ENCODE measurements around the gene PKD1L1.
A peak's percentile ranks its signal among the peaks of the same experiment; 100 is the strongest.
"Not testable (repeated sequence)": the region's sequence is repeated elsewhere in the genome, so short reads cannot be mapped to it uniquely, and the experiment has no call there.

The PKD1L1 gene

DNA sequence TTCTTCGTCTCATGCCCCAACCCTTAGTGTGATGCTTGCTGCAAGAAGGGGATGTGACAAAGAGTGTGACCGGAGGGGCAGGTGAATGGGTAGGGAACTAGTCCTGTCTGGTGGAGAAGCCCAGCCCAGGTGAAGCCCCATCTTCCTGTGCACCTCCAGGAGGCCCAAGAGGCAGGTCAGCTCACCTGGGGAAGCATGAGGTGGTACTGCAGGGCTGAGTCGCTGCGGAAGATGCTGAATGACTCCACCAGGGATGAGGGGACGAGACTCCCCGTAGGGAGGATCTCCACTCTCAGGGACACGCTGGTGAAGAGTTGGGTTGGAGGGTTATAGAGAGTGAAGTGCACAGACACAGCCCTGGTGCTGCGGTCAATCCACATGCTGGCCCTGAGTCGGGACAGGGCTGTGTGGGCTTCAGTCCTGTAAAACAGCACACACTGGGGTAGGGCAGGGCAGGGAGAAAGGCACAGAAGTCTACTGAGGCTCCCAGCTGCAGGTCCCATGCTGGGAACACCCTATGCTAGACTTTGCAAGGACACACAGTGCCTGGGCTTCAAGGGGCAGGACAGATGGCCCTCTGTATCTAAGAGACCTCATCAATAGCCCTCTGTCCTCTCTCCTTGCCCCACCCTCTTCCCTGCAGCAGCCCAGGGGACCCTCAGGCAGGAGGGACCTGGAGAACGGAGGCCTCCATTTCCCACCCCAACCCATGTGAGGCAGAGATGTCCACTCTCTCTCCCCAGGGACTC, 136.5 kb downstream of the PKD1L1 start:
- peak in 29 of 42 donors; percentile 8 to 69 (median 39) for DNase-seq
- intact Hi-C loops (cut with DNase I) = loop anchor here (10.0 kb wide), 2 partner anchors 367 to 547 kb away; no protein-coding TSS in a partner anchor

DNA sequence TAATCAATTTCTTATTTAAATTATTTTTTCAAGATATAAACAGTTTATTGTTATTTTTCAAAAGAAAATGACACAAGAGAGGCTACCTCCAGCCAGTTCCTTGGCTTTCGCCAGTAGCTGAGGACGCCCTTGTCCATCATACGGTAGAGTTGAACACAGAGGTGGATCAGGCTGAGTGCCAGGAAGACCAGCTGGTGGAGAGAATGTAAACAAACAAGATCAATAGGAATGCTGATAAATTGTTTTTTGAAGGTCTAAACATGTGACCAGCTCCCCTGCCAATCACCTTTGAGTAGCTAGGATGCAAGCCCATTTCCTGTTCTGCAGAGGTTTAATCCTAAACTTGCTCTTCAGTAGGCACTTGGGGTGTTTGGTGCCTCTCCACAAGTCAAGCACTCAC, 138.9 kb downstream of the PKD1L1 start:
- DNase-seq = peak in 1 of 42 donors; percentile 20
- intact Hi-C loops (cut with DNase I) = no loop called here

DNA sequence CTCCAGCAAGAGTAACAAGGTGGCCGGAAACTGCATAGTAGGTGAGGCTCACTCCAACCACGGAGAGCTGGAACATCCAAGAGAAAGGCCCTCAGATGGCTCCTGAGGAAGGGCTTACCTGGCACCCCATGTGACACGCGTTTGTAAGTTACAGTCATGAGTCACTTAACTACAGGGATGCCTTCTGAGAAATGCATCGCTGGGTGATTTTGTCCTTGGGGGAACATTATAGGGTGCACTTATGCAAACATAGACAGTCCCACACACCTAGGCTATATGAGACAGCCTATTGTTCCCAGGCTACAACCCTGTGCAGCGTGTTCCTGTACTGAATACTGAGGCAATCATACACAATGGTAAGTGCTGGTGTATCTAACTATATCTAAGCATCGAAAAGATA, 139.9 kb downstream of the PKD1L1 start:
- DNase-seq = no peak
- intact Hi-C loops (cut with DNase I) = no loop called here

DNA sequence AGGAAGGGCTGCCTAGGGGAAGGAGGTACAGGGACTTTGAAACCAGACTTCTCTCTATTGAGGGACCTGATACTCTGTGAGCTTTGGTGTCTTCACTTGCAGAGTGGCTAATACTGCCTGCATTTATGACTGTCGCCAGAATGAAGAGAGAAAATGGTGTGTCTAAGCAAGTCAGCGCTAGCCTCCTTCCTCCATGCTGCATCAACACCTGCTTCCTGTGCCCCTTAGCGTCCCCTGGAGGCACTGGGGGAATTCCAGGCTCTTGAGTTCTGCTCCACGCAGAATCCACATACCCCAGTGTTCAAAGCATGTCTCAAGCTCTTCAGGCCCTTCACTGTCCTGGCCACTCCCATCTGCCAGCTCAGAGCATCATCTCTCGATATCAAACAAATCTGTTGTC, 140.5 kb downstream of the PKD1L1 start:
- DNase-seq = no peak
- intact Hi-C loops (cut with DNase I) = no loop called here

DNA sequence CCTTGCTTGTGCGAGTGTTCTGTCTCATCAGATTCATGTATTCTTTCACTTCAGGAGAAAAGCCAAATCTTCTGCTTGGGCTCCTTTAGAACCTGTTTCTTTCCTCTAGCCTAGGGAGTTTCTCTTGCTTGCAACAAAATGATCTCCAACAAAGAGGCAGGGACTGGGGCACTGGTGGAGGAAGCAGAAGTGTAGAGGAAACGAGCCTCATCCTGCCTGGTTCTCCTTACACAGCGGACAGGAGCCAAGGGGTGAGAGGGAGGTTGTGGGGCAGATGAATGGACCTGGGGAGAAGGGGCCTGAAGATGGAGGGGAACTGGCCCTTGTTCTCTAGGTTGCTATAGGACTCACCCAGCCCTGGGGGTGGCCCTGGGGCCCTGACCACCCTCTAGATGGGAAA, 141.1 kb downstream of the PKD1L1 start:
- DNase-seq = peak in 1 of 42 donors; percentile 20
- intact Hi-C loops (cut with DNase I) = no loop called here

DNA sequence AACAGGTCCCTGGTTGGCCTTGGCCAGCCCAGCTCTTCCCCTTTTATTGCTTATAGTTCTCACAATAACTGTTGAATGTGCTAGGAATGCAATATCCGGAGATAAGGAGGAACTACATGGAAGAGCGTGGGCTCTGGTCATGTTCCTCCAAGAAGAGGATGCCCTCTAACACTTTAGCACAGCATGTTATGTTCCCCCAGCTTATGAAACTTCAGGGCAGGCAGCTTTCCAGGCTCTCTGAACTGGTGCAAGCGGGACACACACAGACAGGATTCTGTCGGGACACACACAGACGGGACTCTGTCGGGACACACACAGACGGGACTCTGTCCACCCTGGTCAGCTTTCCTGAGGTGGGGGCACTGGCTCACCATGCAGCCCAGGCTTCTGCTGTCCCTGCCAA, 141.6 kb downstream of the PKD1L1 start:
- intact Hi-C loops (cut with DNase I) = no loop called here
- peak in 16 of 42 donors; percentile 13 to 54 (median 26) for DNase-seq

DNA sequence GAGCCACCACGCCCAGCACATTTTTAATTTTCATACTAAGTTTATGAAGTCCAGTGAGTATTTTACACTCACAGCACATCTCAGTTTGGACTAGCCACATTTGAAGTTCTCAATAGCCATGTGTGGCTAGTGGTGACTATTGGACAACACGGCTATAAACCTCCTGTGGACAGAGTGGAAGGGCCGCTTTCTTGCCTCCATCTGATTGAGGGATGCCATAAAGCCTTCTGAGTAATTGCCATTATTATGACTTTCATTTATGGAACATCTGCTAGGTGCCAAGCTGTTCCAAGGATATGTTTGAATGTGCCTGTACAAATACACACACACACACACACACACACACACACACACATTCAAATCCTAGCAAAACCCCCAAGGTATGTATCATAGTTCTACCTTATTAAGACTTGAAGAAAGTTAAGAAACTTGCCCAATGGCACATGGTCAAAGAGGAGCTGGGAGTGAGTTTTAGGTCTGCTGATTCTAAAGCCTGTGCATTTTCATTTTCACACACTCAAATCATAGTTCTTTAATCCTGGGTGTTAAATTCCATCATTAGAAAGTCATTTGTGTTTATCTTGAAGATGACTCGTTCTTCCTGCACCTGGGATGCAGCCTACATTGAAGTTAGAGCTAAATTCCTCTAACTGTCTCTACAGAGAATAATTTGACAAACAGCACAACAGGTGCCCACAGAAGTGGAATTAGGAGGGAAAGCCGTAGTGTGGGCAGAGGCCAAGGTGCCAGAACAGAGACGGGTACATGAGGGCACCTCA, 143.3 kb downstream of the PKD1L1 start:
- DNase-seq = no peak
- intact Hi-C loops (cut with DNase I) = no loop called here

DNA sequence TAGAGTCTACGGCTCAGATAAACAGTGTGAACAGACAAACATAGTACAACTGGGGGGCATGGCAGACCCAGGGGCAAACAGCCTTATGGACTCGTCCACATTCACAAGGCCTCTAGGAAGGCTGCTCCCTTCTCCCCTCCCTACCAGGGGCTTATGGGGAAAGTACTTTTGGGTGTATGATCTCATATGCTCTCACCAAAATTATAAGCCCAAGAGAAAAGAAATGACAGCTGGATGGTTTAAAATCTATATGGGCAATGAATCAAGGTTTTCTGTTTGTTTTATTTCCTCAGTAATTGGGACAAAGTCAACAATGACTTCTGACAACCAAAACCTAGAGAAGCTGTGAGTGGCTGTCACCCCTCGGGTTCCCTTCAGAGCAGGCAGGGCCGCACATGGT, 144.4 kb downstream of the PKD1L1 start:
- intact Hi-C loops (cut with DNase I) = no loop called here
- no peak for DNase-seq

DNA sequence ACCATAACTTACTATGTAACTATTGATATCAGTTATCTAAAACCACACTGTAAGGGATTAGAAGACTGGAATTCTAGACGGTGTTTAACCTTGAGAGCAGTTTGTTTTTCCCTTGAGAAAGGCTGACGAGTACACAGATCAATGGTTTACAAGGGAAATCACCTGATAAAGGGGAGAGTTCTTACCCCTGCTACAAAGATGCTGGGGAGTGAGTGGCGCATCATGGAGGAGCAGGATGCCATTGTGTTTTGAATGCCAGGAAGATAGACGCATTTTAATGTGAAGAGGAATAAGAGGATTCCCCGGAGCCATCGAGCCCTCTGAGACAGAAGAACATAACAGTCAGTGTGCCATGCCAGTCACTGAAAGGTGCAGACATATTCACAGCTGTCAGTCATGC, 145.2 kb downstream of the PKD1L1 start:
- no peak for DNase-seq
- intact Hi-C loops (cut with DNase I) = no loop called here

DNA sequence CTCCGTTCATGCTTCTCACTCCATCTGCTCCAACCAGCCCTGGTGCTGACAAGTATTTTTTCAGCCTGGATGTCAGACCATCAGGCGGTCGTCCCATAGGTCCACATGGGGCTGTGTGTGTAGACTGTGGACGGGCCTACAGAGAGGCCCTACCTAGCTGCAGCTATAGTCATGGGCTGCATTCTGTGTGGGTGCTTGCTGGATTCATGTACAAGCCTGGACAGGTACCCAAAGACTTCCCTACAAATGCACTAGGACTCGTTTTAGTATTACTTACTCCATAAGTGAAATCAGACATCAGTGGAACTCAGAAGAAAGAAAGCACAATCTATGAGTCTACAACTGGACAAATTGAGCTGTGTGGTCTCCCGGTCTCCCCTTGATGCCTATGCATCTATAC, 146.8 kb downstream of the PKD1L1 start:
- intact Hi-C loops (cut with DNase I) = no loop called here
- DNase-seq = no peak

DNA sequence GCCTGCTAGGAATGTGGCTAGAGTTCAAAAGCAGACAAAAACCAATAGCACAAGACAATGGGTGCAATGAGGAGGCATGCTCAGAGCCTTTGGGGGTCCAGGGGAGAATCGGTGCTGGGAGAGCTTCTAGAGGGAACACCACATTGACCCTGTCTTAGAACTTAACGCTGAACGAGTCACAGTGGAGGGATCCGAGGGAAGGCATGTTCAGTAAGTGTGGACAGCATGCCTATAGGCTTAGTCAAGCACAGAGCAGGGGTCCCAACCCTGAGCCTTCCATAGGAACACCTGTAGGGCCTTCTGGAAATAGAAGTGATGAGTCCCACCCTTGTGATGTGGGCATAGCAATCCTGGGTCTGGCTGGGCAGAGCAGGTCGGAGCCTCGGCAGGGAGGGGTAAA, 148.7 kb downstream of the PKD1L1 start:
- no peak for DNase-seq
- intact Hi-C loops (cut with DNase I) = no loop called here

DNA sequence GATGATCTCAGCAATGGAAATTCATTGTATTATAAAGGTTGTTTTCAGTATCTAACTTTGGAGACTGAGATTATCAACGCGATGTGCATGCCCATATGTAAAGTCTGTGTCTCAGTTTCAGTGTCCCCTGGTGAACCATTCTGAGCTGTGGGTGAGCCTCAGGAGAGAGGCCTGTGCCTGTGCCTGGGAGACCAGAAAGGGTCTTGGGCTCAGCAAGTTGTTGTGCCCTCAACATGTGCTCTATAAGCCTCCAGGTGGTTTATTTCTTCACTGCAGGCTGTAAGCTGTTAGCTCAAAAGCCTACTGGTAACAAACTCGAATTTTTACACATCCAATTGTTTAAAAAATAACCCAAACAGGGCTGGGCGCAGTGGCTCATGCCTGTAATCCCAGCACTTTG, 151.9 kb downstream of the PKD1L1 start:
- intact Hi-C loops (cut with DNase I) = no loop called here

DNA sequence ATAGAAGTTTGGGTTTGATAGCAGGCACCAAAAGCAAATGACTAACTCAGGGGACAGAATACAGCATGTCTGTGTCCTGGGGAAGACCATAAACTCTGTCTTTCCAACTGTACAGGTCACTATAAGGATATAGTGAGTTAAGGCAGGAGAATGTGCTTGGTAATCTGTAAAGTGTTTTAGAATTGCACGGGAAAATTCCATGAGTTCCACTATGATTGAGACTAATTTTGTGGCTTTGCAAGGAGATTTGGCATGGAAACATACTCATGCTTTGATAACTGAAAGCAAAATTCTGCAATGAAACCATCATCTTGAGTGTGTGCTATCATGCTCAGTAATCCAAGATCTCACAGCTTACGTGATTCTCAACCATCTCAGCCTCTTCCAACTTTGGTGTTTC, 152.6 kb downstream of the PKD1L1 start:
- no peak for DNase-seq
- intact Hi-C loops (cut with DNase I) = no loop called here

More for the DNA sequence above, 151.9 kb downstream of the PKD1L1 start:
- DNase-seq = no peak

DNA sequence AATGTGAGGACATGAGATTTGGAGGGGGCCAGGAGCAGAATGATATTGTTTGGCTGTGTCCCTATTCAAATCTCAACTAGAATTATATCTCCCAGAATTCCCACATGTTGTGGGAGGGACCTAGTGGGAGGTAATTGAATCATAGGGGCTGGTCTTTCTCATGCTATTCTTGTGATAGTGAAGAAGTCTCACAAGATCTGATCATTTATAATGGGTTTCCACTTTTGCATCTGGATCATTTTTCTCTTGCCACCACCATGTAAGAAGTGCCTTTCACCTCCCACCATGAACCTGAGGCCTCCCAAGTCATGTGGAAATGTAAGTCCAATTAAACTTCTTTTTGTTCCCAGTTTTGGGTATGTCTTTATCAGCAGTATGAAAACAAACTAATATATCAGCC, 153.1 kb downstream of the PKD1L1 start:
- DNase-seq; intact Hi-C loops (cut with DNase I): not testable (repeated sequence)

DNA sequence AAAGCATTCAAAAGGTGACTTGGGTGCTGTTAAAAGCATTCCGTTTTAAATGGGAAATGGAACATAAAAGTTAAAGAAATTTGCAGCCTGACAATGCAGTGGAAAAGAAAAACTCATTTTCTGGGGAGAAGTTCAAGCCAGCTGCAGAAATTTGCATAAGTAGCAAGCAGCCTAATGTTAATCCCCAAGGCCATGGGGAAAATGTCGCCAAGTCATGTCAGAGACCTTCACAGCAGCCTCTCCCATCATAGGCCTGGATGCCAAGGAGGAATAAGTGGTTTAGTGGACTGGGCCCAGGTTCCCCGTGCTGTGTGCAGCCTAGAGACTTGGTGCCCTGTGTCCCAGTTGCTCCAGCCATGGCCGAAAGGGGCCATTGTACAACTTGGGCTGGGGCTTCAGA, 154.2 kb downstream of the PKD1L1 start:
- no peak for DNase-seq
- intact Hi-C loops (cut with DNase I) = no loop called here

DNA sequence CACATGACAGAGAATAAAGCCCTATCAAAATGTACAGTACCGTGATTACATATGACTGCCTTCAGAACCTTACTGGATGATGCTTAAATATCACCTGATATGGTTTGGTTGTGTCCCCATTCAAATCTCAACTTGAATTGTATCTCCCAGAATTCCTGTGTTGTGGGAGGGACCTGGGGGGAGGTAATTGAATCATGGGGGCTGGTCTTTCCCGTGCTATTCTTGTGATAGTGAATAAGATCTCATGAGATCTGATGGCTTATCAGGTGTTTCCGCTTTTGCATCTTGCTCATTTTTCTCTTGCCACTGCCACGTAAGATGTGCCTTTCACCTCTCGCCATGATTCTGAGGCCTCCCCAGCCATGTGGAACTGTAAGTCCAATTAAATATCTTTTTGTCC, 155.1 kb downstream of the PKD1L1 start:
- DNase-seq = peak in 1 of 42 donors; percentile 18
- intact Hi-C loops (cut with DNase I) = not testable (repeated sequence)

DNA sequence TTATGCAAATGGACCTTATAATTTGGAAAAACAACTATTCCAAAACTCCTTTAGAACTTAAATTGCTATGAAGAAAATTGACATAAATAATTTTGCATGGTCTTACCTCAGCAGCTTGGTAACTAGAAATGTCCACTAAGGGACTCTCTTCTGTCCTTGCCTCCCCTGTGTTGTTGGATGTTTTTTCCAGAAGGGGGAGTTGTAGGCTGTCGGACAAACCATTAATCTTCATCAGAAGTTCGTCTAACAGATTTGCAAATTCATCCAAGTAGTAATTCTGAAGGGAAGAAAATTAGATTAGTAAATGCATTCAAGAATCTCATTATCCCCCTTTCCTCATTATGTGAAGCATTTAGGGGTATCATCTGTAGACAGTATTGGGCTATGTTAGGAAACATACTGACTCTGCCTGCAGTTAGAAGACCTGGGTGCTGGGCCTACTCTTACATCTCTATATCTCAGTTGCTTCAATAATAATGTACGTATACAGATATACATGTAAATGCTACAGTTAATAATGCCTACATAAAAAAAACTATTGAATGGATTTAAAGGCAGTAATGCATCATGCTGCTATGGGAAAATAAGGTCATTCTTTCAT, 155.6 kb downstream of the PKD1L1 start:
- intact Hi-C loops (cut with DNase I) = no loop called here
- peak in 3 of 42 donors; percentile 13 to 36 (median 35) for DNase-seq

DNA sequence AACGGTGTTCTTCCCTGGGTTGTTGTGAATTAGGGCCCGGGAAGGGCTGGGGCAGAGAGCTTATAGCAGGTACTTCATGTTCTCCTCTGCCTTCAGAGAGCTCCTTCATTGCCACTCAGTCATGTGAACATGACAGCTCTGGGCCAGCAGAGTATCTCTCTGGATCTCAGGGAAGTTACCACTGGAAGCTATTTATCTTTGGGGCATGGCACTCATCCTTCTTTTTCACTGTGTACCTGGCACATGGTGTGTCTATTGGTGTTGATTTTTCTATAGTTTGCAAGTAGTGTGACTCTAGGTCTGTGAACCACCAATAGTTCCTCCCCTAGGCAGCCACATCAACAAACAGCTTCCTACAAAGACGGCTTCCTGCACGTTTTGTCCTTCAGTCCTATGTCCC, 156.6 kb downstream of the PKD1L1 start:
- intact Hi-C loops (cut with DNase I) = no loop called here
- peak in 1 of 42 donors; percentile 18 for DNase-seq

DNA sequence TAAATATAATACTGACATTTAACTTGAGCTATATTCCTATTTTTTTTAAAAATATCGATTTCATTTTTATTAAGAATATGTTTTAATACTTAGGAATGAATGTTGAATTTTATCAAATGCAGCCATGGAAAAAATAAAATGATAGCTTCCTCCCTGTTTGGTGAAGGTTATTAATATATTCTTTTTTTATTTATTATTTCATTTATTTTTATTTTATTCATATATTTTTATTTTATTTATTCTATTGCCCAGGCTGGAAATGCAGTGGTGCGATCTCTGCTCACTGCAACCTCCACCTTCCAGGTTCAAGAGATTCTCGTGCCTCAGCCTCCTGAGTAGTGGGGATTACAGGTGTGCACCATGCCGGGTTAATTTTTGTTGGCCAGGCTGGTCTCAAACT, 160.2 kb downstream of the PKD1L1 start:
- DNase-seq = no peak
- intact Hi-C loops (cut with DNase I) = no loop called here

All from head of caudate nucleus (tissue), 42 donors.